A549 (cell line): ENCODE results near the gene DIPK2A. TPM values are rescaled to one million over a fixed set of nuclear protein-coding genes. Genes with fewer than 3 reads are reported as not detected.

ENCODE experiments used
- ATAC-seq, 2 experiments: fragments of 200-7000 bp in 1 of 2; fragments of >200 bp in 1 of 2; cut with Nextera tagmentation in 1 of 2; cut with Tn5 transposase in 1 of 2; 3 replicates each; pipeline versions ENCODE4 v1.8.0 to v1.9.1; 2018 to 2020; ENCODE audit warnings: mild to moderate bottlenecking in 1 of 2, moderate library complexity in 1 of 2
- CTCF ChIA-PET: fragments of 300-600 bp; sonication (Branson Sonifier 250); formaldehyde crosslinking; extraction: SDS; loops from one replicate; lab custom pipeline; 2021; ENCODE audit warnings: antibody characterized with exemption, inconsistent platforms; lab: Yijun Ruan, JAX
- POLR2A ChIA-PET: fragments of 350-600 bp; formaldehyde crosslinking; extraction: SDS; loops from one replicate; lab custom pipeline; 2021; ENCODE audit warnings: antibody characterized with exemption, inconsistent platforms; lab: Yijun Ruan, JAX
- DNase-seq, 2 experiments: peaks; one replicate each; pipeline versions ENCODE4 v3.0.0 to v3.0.0-alpha.2; 2011 to 2016; ENCODE audit warnings: low read depth in 1 of 2, low spot score in 1 of 2
- FAIRE-seq: peaks from 2 replicates; lab custom pipeline; 2011; peaks lifted over from hg19 to GRCh38; lab: Jason Lieb, UNC
- H3K27ac ChIP-seq, 2 experiments: fragments of >200 bp; sonication (Bioruptor Twin); formaldehyde crosslinking; 3 replicates each; pipeline ENCODE4 v1.5.1; 2016 to 2017
- H3K4me1 ChIP-seq: fragments of >200 bp; sonication (Bioruptor Twin); formaldehyde crosslinking; 3 replicates; pipeline ENCODE4 v1.6.1; 2016
- H3K4me2 ChIP-seq: fragments of >200 bp; sonication (Bioruptor Twin); formaldehyde crosslinking; 3 replicates; pipeline ENCODE4 v1.6.1; 2016
- H3K4me3 ChIP-seq: fragments of >200 bp; sonication (Bioruptor Twin); formaldehyde crosslinking; 3 replicates; pipeline ENCODE4 v1.5.1; 2016
- H3K9me3 ChIP-seq: fragments of >200 bp; sonication (Bioruptor Twin); formaldehyde crosslinking; 3 replicates; pipeline ENCODE4 v1.6.1; 2016
- ATOH8 ChIP-seq: fragments of 250-450 bp; sonication (Bioruptor Pico); IDR thresholded peaks from 2 replicates; pipeline ENCODE4 v1.5.0; 2020; ENCODE audit warnings: low read depth, mild to moderate bottlenecking, moderate library complexity
- BCL3 ChIP-seq: fragments of >200 bp; sonication (Bioruptor Twin); formaldehyde crosslinking; IDR thresholded peaks from 3 replicates; pipeline ENCODE4 v1.6.1; 2016
- CBX2 ChIP-seq: fragments of 200-600 bp; sonication (generic); IDR thresholded peaks from 2 replicates; pipeline ENCODE4 v1.6.1; 2016; ENCODE audit warnings: low read depth, mild to moderate bottlenecking, borderline replicate concordance
- CHD2 ChIP-seq: fragments of 150-350 bp; IDR thresholded peaks from 2 replicates; pipeline ENCODE4 v1.6.1; 2014; ENCODE audit warnings: low read length; ENCODE audit not compliant: partially characterized antibody
- CHD4 ChIP-seq: fragments of 200-600 bp; sonication (generic); IDR thresholded peaks from 2 replicates; pipeline ENCODE4 v1.6.1; 2016; ENCODE audit warnings: antibody characterized with exemption, mild to moderate bottlenecking, borderline replicate concordance
- EHF ChIP-seq: fragments of 250-450 bp; sonication (Bioruptor Pico); IDR thresholded peaks from 2 replicates; pipeline ENCODE4 v1.5.0; 2020; ENCODE audit warnings: mild to moderate bottlenecking
- EHMT2 ChIP-seq: fragments of 200-600 bp; sonication (generic); IDR thresholded peaks from 2 replicates; pipeline ENCODE4 v1.6.1; 2016; ENCODE audit warnings: antibody characterized with exemption, low read depth, mild to moderate bottlenecking, moderate library complexity
- FOSB ChIP-seq: fragments of 250-450 bp; sonication (Bioruptor Pico); IDR thresholded peaks from 2 replicates; pipeline ENCODE4 v1.5.0; 2020; ENCODE audit warnings: mild to moderate bottlenecking, moderate library complexity
- FOSL2 ChIP-seq, 2 experiments: fragments of 450-650 bp in 1 of 2; fragments of >200 bp in 1 of 2; sonication (Bioruptor Twin) in 1 of 2; formaldehyde crosslinking; IDR thresholded peaks; 2 replicates each; pipeline versions ENCODE4 v1.5.0 to v1.6.1; 2016 to 2020; ENCODE audit warnings: mild to moderate bottlenecking in 1 of 2, moderate library complexity in 1 of 2
- HDAC2 ChIP-seq: fragments of 200-600 bp; sonication (generic); IDR thresholded peaks from 2 replicates; pipeline ENCODE4 v1.6.1; 2016
- HEYL ChIP-seq: fragments of 250-450 bp; sonication (Bioruptor Pico); IDR thresholded peaks from 2 replicates; pipeline ENCODE4 v1.8.0; 2021; ENCODE audit warnings: mild to moderate bottlenecking, moderate library complexity
- JUNB ChIP-seq: fragments of >200 bp; sonication (Bioruptor Twin); formaldehyde crosslinking; IDR thresholded peaks from 2 replicates; pipeline ENCODE4 v1.6.1; 2016
- MAFK ChIP-seq: fragments of 450-650 bp; IDR thresholded peaks from 2 replicates; pipeline ENCODE4 v1.6.1; 2014; ENCODE audit not compliant: partially characterized antibody
- NFE2L2 ChIP-seq: fragments of 150-350 bp; conservative IDR thresholded peaks from 2 replicates; pipeline ENCODE4 v1.6.1; 2014; ENCODE audit warnings: low read length
- NPAS2 ChIP-seq: fragments of 250-450 bp; sonication (Bioruptor Pico); IDR thresholded peaks from 2 replicates; pipeline ENCODE4 v1.8.0; 2022; ENCODE audit warnings: mild to moderate bottlenecking, moderate library complexity, borderline replicate concordance
- PBX3 ChIP-seq: IDR thresholded peaks from 2 replicates; pipeline ENCODE4 v1.6.1; 2012
- PHF8 ChIP-seq: fragments of 200-600 bp; sonication (generic); IDR thresholded peaks from 2 replicates; pipeline ENCODE4 v1.6.1; 2016; ENCODE audit warnings: low read depth, mild to moderate bottlenecking, antibody characterized with exemption, moderate library complexity, borderline replicate concordance
- RAD21 ChIP-seq, 2 experiments: fragments of >200 bp in 1 of 2; sonication (Bioruptor Twin) in 1 of 2; formaldehyde crosslinking in 1 of 2; IDR thresholded peaks in 1 of 2; conservative IDR thresholded peaks in 1 of 2; 2 replicates in 1 of 2; 3 replicates in 1 of 2; pipeline ENCODE4 v1.6.1; 2012 to 2018; ENCODE audit warnings: inconsistent platforms in 1 of 2
- RCOR1 ChIP-seq: fragments of 150-350 bp; IDR thresholded peaks from 2 replicates; pipeline ENCODE4 v1.6.1; 2014; ENCODE audit warnings: antibody characterized with exemption, low read length, low read depth
- RFX5 ChIP-seq: fragments of 450-650 bp; IDR thresholded peaks from 2 replicates; pipeline ENCODE4 v1.7.1; 2014; ENCODE audit warnings: antibody characterized with exemption, mild to moderate bottlenecking, moderate library complexity
- RNF2 ChIP-seq: fragments of 200-600 bp; sonication (generic); IDR thresholded peaks from 2 replicates; pipeline ENCODE4 v1.6.1; 2016; ENCODE audit warnings: low read depth, mild to moderate bottlenecking, antibody characterized with exemption, moderate library complexity, borderline replicate concordance
- SMC3 ChIP-seq: fragments of >200 bp; sonication (Bioruptor Twin); formaldehyde crosslinking; IDR thresholded peaks from 3 replicates; pipeline ENCODE4 v1.6.1; 2018; ENCODE audit warnings: inconsistent platforms
- TFCP2L1 ChIP-seq: fragments of 250-450 bp; sonication (Bioruptor Pico); IDR thresholded peaks from 2 replicates; pipeline ENCODE4 v1.5.0; 2021; ENCODE audit warnings: mild to moderate bottlenecking
- USF2 ChIP-seq: fragments of 450-650 bp; IDR thresholded peaks from 2 replicates; pipeline ENCODE4 v1.6.1; 2014; ENCODE audit warnings: antibody characterized with exemption
- WGBS: methylation state at CpG from one replicate; pipeline ENCODE4 v1.1.6; 2017; ENCODE audit errors: missing lambda C conversion rate; 5-methylcytosine and 5-hydroxymethylcytosine counted together
- polyA plus RNA-seq, 4 experiments: library from polyadenylated mRNA; depleted of rRNA in 3 of 4; stranded (reverse); fragments of >200 nt; fragmentation: RNase III in 1 of 4; extraction: RNeasy Plus Mini Kit Qiagen cat#74134 plus additional on column Dnase treatment in 1 of 4; gene quantifications; 2 replicates in 3 of 4; 3 replicates in 1 of 4; pipeline ENCODE4 v1.2.3, GENCODE V29; 2011 to 2017

Gene DIPK2A
- polyA plus RNA-seq, 2 of the 4 experiments (the other 2 are of a cell fraction) = 5.7 to 9.8 TPM

GRCh38 chr3:143972505-143973258 is 1.1 kb downstream of the DIPK2A start (continued):
- TF ChIP-seq NPAS2 (CRISPR knock-in tag) (0 out of 2 replicates have a peak, but pooled peaks have one; percentile 7), PHF8 (no peak), CBX2 (no peak), EHF (CRISPR knock-in tag) (no peak), RNF2 (no peak), HDAC2 (peak; percentile 14; the same call in 1 of the 2 replicates), USF2 (no peak)

- H3K4me3 ChIP-seq = peak overlapping the region; percentile 93
- WGBS = 7% methylated on average over 28 of the region's 28 CpGs
- H3K4me2 ChIP-seq = peak overlapping the region; percentile 85
- DNase-seq = peak; percentile 13 to 23
- H3K9me3 ChIP-seq = no peaks in the 10 kb centered on the region
- no peak for FAIRE-seq
- ChIA-PET POLR2A (interaction anchor here (2.0 kb wide), 1 partner anchor 88 kb away, joined by 6 read pairs; no protein-coding TSS in a partner anchor), CTCF (interaction anchor here (0.9 to 1.7 kb wide), 6 partner anchors 12 to 88 kb away, joined by 3 to 4 read pairs (median 3); no protein-coding TSS in a partner anchor)
- ATAC-seq = no peak
- H3K4me1 ChIP-seq = peaks cover 24% of the 10 kb centered on the region
- no peak for TF ChIP-seq JUNB
- no peak for TF ChIP-seq BCL3
- TF ChIP-seq CHD2 = no peak
- TF ChIP-seq NFE2L2 = no peak
- TF ChIP-seq MAFK = no peak
- TF ChIP-seq SMC3 = peak; percentile 49
- TF ChIP-seq RCOR1 = no peak
- 0 out of 2 replicates have a peak, but pooled peaks have one; percentile 9 for TF ChIP-seq HDAC2
- no peak for TF ChIP-seq FOSL2 (IDR thresholded peaks at IDR 0.05)
- TF ChIP-seq FOSL2 (CRISPR knock-in tag; IDR thresholded peaks at IDR 0.05) = no peak
- TF ChIP-seq FOSB = no peak
- no peak for TF ChIP-seq USF2
- TF ChIP-seq EHMT2 = no peak
- no peak for TF ChIP-seq CHD4
- no peak for TF ChIP-seq ATOH8
- TF ChIP-seq RFX5 = no peak
- peak; percentile 10 to 31; a peak in 2 of 5 replicates for TF ChIP-seq RAD21 (conservative IDR thresholded peaks at IDR 0.05 in 1 of 2, IDR thresholded peaks at IDR 0.05 in 1 of 2)
- TF ChIP-seq HEYL (CRISPR knock-in tag) = no peak
- no peak for TF ChIP-seq TFCP2L1
- TF ChIP-seq PBX3 = no peak
- peak overlapping the region; percentile 94 to 98 for H3K27ac ChIP-seq
Measured at GRCh38 chr3:143973259-143974021, 1.8 kb downstream of the DIPK2A start.
